Measurements from ENCODE around the gene PRKD2. TPM values are rescaled to one million over a fixed set of nuclear protein-coding genes. Genes with fewer than 3 reads are reported as not detected.
"Not testable (repeated sequence)": the region's sequence is repeated elsewhere in the genome, so short reads cannot be mapped to it uniquely, and the experiment has no call there.

Gene PRKD2
- total RNA-seq, 1 donor, result 9.7 TPM

DNA sequence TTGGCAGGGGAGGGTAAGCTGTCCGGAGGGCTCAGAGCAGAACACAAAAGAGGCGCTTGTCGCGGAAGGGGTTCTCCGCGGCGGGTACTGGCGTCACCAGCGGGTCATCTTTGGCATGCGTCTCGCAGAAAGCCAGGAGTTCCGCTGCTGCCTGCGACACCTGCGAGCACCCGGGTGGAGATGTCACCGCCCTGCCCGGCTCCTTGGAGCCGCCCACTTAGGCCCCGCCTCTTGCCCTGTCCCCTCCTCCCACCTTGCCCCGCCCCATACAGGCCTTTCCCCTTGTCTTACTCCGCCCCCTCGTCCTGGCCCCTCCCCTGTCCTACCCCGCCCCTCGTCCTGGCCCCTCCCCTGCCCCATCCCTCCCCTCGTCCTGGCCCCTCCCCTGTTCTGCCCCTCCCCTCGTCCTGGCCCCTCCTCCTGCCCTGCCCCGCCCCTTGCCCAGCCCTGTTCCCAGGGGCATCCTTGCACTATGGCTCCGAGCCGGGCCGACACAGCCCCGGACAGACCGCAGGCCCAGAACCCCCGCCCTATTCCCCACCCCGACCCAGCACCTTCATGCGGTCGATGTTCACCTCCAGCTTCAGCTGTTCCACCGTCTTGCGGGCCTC is 82.8 kb downstream of the PRKD2 start:
- peak overlapping the region; percentile 44 for H3K4me3 ChIP-seq (ENCODE audit: low read depth, low read length)
- TF ChIP-seq, protein P1, sequence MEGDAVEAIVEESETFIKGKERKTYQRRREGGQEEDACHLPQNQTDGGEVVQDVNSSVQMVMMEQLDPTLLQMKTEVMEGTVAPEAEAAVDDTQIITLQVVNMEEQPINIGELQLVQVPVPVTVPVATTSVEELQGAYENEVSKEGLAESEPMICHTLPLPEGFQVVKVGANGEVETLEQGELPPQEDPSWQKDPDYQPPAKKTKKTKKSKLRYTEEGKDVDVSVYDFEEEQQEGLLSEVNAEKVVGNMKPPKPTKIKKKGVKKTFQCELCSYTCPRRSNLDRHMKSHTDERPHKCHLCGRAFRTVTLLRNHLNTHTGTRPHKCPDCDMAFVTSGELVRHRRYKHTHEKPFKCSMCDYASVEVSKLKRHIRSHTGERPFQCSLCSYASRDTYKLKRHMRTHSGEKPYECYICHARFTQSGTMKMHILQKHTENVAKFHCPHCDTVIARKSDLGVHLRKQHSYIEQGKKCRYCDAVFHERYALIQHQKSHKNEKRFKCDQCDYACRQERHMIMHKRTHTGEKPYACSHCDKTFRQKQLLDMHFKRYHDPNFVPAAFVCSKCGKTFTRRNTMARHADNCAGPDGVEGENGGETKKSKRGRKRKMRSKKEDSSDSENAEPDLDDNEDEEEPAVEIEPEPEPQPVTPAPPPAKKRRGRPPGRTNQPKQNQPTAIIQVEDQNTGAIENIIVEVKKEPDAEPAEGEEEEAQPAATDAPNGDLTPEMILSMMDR (IDR thresholded peaks at IDR 0.05; ENCODE audit: insufficient read depth, low read length), result no peak
- peak; percentile 73 for DNase-seq (ENCODE audit: low read depth)

DNA sequence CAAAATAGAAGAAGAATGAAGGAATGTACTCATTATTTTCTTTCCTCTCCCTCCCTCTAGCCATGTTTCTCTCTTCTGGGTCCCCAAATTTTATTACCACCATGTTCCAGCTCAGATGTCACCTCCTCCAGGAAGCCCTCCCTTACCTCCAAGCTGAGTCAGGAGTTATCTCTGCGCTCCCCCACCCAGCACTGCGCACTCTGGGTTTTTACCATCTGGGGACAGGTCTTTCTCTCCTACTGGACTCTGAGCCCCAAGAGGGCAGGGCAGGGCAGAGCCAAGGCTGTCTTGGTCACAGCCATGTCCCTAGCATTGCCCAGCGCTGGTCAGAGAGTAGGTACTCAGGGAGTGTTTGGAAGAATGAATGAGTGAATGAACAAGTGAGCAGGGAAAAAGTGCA is 83.8 kb downstream of the PRKD2 start:
- TF ChIP-seq, protein P1 (IDR thresholded peaks at IDR 0.05; ENCODE audit: insufficient read depth, low read length), result no peak
- DNase-seq (ENCODE audit: low read depth), result no peak
- H3K4me3 ChIP-seq (ENCODE audit: low read depth, low read length), result no peak overlapping the region

DNA sequence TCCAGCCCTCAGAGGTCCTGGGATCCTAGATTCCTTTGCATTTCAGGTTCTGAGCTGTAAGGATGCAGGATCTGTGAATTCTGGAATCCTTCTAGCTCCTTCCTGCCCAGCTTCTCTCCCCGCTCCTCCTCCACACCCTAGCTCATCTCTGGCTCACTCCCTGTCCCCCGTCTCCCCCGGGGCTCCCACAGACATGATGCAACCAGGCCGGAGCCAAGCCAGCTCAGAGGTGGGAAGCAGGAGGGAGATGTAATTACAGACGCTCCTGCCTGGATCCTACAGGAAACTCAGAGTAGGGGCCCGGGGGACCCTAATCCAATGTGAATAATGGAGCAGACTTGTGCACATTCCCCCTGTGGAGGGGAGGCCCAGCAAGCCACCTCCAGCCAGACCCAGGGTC is 85.4 kb downstream of the PRKD2 start:
- peak; percentile 34 for DNase-seq (ENCODE audit: low read depth)
- no peak overlapping the region for H3K4me3 ChIP-seq (ENCODE audit: low read depth, low read length)
- TF ChIP-seq, protein P1 (IDR thresholded peaks at IDR 0.05; ENCODE audit: insufficient read depth, low read length), result no peak

DNA sequence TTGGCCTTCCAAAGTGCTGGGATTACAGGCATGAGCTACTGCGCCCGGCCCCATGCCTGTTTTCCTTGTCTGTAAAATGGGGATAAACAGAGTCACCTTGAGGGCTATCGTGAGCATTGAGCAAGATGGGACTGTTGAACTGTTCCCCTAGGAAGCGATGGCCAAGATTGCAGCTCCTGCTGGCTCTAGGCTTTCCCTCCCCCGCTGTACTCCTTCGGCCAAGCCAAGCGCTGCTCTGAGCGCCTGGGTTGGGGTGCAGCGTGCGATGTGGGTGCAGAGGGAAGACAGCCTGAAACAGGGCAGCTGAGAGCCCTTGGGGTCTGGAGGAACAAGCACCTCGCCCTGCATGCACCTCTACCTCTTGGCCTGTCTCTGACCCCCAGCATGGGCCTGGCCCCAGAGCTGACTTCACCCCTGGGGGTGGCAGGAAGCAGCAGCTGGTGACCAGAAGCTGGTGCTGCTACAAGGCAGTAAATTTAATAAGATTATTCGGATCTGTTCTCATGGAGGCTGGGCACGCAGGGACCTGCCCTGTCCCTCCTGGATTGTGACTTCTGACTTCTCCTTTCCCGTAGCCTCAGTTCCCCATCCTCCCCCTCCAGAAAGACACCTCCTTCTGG is 86.2 kb downstream of the PRKD2 start:
- TF ChIP-seq, protein P1 (IDR thresholded peaks at IDR 0.05; ENCODE audit: insufficient read depth, low read length), result no peak
- DNase-seq (ENCODE audit: low read depth), result no peak
- no peak overlapping the region for H3K4me3 ChIP-seq (ENCODE audit: low read depth, low read length)

DNA sequence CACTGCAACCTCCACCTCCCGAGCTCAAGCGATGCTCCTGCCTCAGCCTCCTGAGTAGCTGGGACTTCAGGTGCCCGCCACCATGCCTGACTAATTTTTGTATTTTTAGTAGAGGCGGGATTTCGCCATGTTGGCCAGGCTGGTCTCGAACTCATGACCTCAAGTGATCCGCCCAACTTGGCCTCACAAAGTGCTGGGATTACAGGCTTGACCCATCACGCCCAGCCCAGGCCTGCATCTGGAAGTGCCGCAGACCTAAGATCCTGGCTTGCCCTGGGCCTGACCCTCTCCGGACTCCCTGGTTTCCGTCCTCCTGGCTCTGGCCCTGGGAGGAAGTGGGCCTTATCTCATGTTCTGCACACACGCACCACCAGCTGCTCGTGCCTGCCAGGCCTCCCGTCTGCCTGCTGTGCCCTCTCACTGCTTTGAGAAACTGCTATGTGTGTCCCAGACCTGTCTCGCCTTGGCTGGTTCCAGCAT is 87.3 kb downstream of the PRKD2 start:
- TF ChIP-seq, protein P1 (IDR thresholded peaks at IDR 0.05; ENCODE audit: insufficient read depth, low read length), result no peak
- H3K4me3 ChIP-seq (ENCODE audit: low read depth, low read length), result no peak overlapping the region
- no peak for DNase-seq (ENCODE audit: low read depth)

DNA sequence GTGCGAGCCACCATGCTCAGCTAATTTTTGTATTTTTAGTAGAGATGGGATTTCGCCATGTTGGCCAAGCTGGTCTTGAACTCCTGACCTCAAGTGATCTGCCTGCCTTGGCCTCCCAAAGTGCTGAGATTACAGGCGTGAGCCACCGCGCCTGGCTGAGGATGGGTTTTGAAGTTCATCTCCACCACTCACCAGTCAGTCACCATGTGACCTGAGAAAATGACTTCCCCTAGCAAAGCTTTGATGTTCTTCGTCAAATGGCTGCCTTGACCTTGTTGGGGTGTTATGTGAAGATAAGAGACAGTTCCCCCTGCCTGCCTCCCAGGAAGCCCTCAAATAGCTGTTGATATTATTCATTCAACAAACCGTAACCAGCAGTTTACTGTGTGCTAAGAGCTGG is 87.9 kb downstream of the PRKD2 start:
- not testable (repeated sequence) for DNase-seq (ENCODE audit: low read depth); H3K4me3 ChIP-seq (ENCODE audit: low read depth, low read length)

DNA sequence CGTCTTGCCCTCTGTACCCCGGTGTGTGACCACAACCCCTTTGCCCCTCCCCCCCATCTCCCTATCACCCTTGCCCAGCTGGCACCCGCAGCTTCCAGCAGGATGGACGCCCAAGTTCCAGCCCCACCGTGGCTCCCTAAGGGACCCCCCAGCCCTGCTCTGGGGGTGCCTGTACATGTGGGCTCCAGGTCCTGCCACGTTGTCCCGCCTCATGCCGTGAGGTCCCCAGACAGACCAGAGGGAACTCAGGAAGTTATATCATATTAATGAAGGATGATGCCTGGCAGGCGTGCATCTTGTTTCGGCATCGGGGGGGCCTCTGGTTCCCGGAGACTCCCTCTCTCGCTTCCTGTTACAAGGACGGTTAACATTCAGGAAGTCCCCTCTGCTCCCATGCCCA is 90.5 kb downstream of the PRKD2 start:
- no peak overlapping the region for H3K4me3 ChIP-seq (ENCODE audit: low read depth, low read length)
- TF ChIP-seq, protein P1 (IDR thresholded peaks at IDR 0.05; ENCODE audit: insufficient read depth, low read length), result no peak
- no peak for DNase-seq (ENCODE audit: low read depth)
